GM23338 (cell line): ENCODE results near the gene ASIC3. TPM values are rescaled to one million over a fixed set of nuclear protein-coding genes. Genes with fewer than 3 reads are reported as not detected.

Source experiments
- ATAC-seq: fragments of 200-7000 bp; cut with Tn5 transposase; 3 replicates; pipeline ENCODE4 v1.9.1; 2020
- DNase-seq: peaks from one replicate; pipeline ENCODE4 v3.0.0-alpha.2; 2015; ENCODE audit warnings: low spot score
- H2AFZ ChIP-seq: fragments of 200-600 bp; sonication (generic); 2 replicates; pipeline ENCODE4 v1.8.0; 2016; ENCODE audit warnings: antibody characterized with exemption, mild to moderate bottlenecking, moderate library complexity
- H3F3A ChIP-seq: fragments of 200-600 bp; sonication (generic); replicated peaks from 2 replicates; pipeline ENCODE4 v1.8.0; 2017; ENCODE audit warnings: antibody characterized with exemption, mixed run types, low read depth
- H3K27ac ChIP-seq: fragments of 200-600 bp; sonication (generic); 2 replicates; pipeline ENCODE4 v1.6.1; 2016; ENCODE audit warnings: low read depth
- H3K27me3 ChIP-seq: fragments of 200-600 bp; sonication (generic); 2 replicates; pipeline ENCODE4 v1.8.0; 2016; ENCODE audit warnings: mild to moderate bottlenecking, mixed run types, moderate library complexity; ENCODE audit not compliant: insufficient read depth
- H3K36me3 ChIP-seq: fragments of 200-600 bp; sonication (generic); 2 replicates; pipeline ENCODE4 v1.8.0; 2016; ENCODE audit warnings: mild to moderate bottlenecking; ENCODE audit not compliant: insufficient read depth
- H3K4me1 ChIP-seq: fragments of 200-600 bp; sonication (generic); 2 replicates; pipeline ENCODE4 v1.8.0; 2016; ENCODE audit warnings: mild to moderate bottlenecking, moderate library complexity; ENCODE audit not compliant: insufficient read depth
- H3K4me2 ChIP-seq: fragments of 200-600 bp; sonication (generic); 2 replicates; pipeline ENCODE4 v1.7.1; 2017; ENCODE audit warnings: mixed run types
- H3K4me3 ChIP-seq: fragments of 200-600 bp; sonication (generic); 2 replicates; pipeline ENCODE4 v1.6.1; 2016; ENCODE audit warnings: mixed run types
- H3K79me2 ChIP-seq: fragments of 200-600 bp; sonication (generic); replicated peaks from 2 replicates; pipeline ENCODE4 v1.8.0; 2017; ENCODE audit warnings: mild to moderate bottlenecking; ENCODE audit not compliant: insufficient read depth
- H3K9me2 ChIP-seq: fragments of 200-600 bp; sonication (generic); 2 replicates; pipeline ENCODE4 v1.8.0; 2017; ENCODE audit not compliant: insufficient read depth
- H4K20me1 ChIP-seq: fragments of 200-600 bp; sonication (generic); replicated peaks from 2 replicates; pipeline ENCODE4 v1.8.0; 2017; ENCODE audit warnings: mild to moderate bottlenecking; ENCODE audit not compliant: insufficient read depth
- H3K27ac Mint-ChIP-seq: 2 replicates; pipeline ENCODE4 v1.8.0; 2020; ENCODE audit warnings: inconsistent platforms, mild to moderate bottlenecking, moderate library complexity, mixed read lengths
- H3K27me3 Mint-ChIP-seq: 3 replicates; pipeline ENCODE4 v1.8.0; 2022; ENCODE audit warnings: low read depth, mild to moderate bottlenecking, moderate library complexity, mixed read lengths, inconsistent platforms; ENCODE audit not compliant: insufficient read depth, poor library complexity
- H3K36me3 Mint-ChIP-seq: 3 replicates; pipeline ENCODE4 v1.8.0; 2021; ENCODE audit warnings: low read depth, mild to moderate bottlenecking, inconsistent platforms, moderate library complexity, mixed read lengths
- H3K4me1 Mint-ChIP-seq: 3 replicates; pipeline ENCODE4 v1.8.0; 2020; ENCODE audit warnings: mild to moderate bottlenecking, inconsistent platforms, mixed read lengths
- H3K4me3 Mint-ChIP-seq: 3 replicates; pipeline ENCODE4 v1.8.0; 2021; ENCODE audit warnings: moderate library complexity, mild to moderate bottlenecking, inconsistent platforms, mixed read lengths
- H3K9me3 Mint-ChIP-seq: 3 replicates; pipeline ENCODE4 v1.8.0; 2020; ENCODE audit warnings: moderate library complexity, mild to moderate bottlenecking, inconsistent platforms, mixed read lengths
- CREB1 ChIP-seq: fragments of 250-450 bp; sonication (Bioruptor Pico); IDR thresholded peaks from 2 replicates; pipeline ENCODE4 v1.5.0; 2020; ENCODE audit warnings: low read depth, mild to moderate bottlenecking, moderate library complexity
- CTCF ChIP-seq, 2 experiments: fragments of 200-600 bp in 1 of 2; sonication (generic) in 1 of 2; conservative IDR thresholded peaks; 2 replicates each; pipeline versions ENCODE4 v1.5.1 to v1.6.1; 2016 to 2017; ENCODE audit warnings: antibody characterized with exemption in 2 of 2, low read depth in 2 of 2, mild to moderate bottlenecking in 2 of 2, moderate library complexity in 1 of 2
- ETS1 ChIP-seq: IDR thresholded peaks from 2 replicates; pipeline ENCODE4 v1.6.1; 2016; ENCODE audit warnings: antibody characterized with exemption
- EZH2 ChIP-seq: fragments of 200-600 bp; sonication (generic); IDR thresholded peaks from one replicate; pipeline ENCODE4 v1.8.0; 2017; ENCODE audit warnings: antibody characterized with exemption, mild to moderate bottlenecking, low read depth; ENCODE audit not compliant: unreplicated experiment
- EZH2phosphoT487 ChIP-seq: fragments of 200-600 bp; sonication (generic); IDR thresholded peaks from one replicate; pipeline ENCODE4 v1.8.1; 2018; ENCODE audit warnings: antibody characterized with exemption; ENCODE audit not compliant: unreplicated experiment
- JUNB ChIP-seq: IDR thresholded peaks from one replicate; pipeline ENCODE4 v1.6.1; 2016; ENCODE audit warnings: antibody characterized with exemption; ENCODE audit not compliant: unreplicated experiment
- NANOG ChIP-seq: IDR thresholded peaks from 2 replicates; pipeline ENCODE4 v1.6.1; 2016; ENCODE audit warnings: antibody characterized with exemption, borderline replicate concordance
- POLR2AphosphoS5 ChIP-seq: IDR thresholded peaks from 2 replicates; pipeline ENCODE4 v1.6.1; 2016; ENCODE audit warnings: antibody characterized with exemption, low read depth
- REST ChIP-seq: IDR thresholded peaks from one replicate; pipeline ENCODE4 v1.6.1; 2018; ENCODE audit warnings: antibody characterized with exemption; ENCODE audit not compliant: unreplicated experiment
- STAT1 ChIP-seq: IDR thresholded peaks from one replicate; pipeline ENCODE4 v1.6.1; 2016; ENCODE audit warnings: antibody characterized with exemption; ENCODE audit not compliant: unreplicated experiment
- ZNF114 ChIP-seq: fragments of 250-450 bp; sonication (Bioruptor Pico); IDR thresholded peaks from 2 replicates; pipeline ENCODE4 v1.5.0; 2020; ENCODE audit warnings: mild to moderate bottlenecking, moderate library complexity
- ZNF331 ChIP-seq: fragments of 250-450 bp; sonication (Bioruptor Pico); IDR thresholded peaks from 2 replicates; pipeline ENCODE4 v1.5.0; 2020; ENCODE audit warnings: low read depth, mild to moderate bottlenecking, moderate library complexity
- ZNF462 ChIP-seq: fragments of 250-450 bp; sonication (Bioruptor Pico); IDR thresholded peaks from 2 replicates; pipeline ENCODE4 v1.5.0; 2020; ENCODE audit warnings: mild to moderate bottlenecking, moderate library complexity
- polyA plus RNA-seq: library from polyadenylated mRNA; unstranded; fragments of >200 nt; fragmentation: Nextera tagmentation; extraction: Ambion mirVana; gene quantifications from 2 replicates; pipeline ENCODE4 v1.2.1, GENCODE V29; 2016
- total RNA-seq: library from RNA; depleted of rRNA; stranded (reverse); fragments of >200 nt; shearing (Covaris generic); gene quantifications from 2 replicates; pipeline ENCODE4 v1.2.3, GENCODE V29; 2014

ASIC3 gene
- total and polyA plus RNA-seq, 2 experiments from 2014 or later = 0.87 to 0.90 TPM

- no peak overlapping the region for H2AFZ ChIP-seq
- no peak overlapping the region for H3K4me3 ChIP-seq
- ATAC-seq = no peak
- no peak for DNase-seq
- peaks cover 20% of the 10 kb centered on the region for H3K4me1 ChIP-seq
- no peak overlapping the region for H3K4me2 ChIP-seq
- Mint-ChIP-seq H3K4me1 (peaks cover 38% of the 10 kb centered on the region), H3K36me3 (peaks cover 17% of the 10 kb centered on the region), H3K27ac (no peak overlapping the region), H3K9me3 (no peaks in the 10 kb centered on the region; the same call in 2 of the 3 replicates), H3K27me3 (peaks cover 35% of the 10 kb centered on the region), H3K4me3 (no peak overlapping the region; the same call in 2 of the 3 replicates)
- H3K9me2 ChIP-seq = no peaks in the 10 kb centered on the region
- H4K20me1 ChIP-seq = peaks cover 80% of the 10 kb centered on the region
- H3K27ac ChIP-seq = no peak overlapping the region
- H3K36me3 ChIP-seq = no peaks in the 10 kb centered on the region
- peaks cover 87% of the 10 kb centered on the region for H3K79me2 ChIP-seq
- no peak for TF ChIP-seq CREB1
- no peak for TF ChIP-seq ZNF331 (CRISPR knock-in tag)
- TF ChIP-seq JUNB = no peak
- TF ChIP-seq ZNF462 (CRISPR knock-in tag) = no peak
- no peak for TF ChIP-seq EZH2
- no peak for TF ChIP-seq EZH2phosphoT487
- TF ChIP-seq ZNF114 (CRISPR knock-in tag) = no peak
- no peak for TF ChIP-seq STAT1
- TF ChIP-seq ETS1 = no peak
- no peak for TF ChIP-seq NANOG
- TF ChIP-seq REST = no peak
- no peak for TF ChIP-seq CTCF (conservative IDR thresholded peaks at IDR 0.05; ENCODE audit: low read depth in 2 of 2)
- no peak for TF ChIP-seq POLR2AphosphoS5
- peaks cover 17% of the 10 kb centered on the region; the same call in 1 of the 2 replicates for H3F3A ChIP-seq
- peaks cover 35% of the 10 kb centered on the region for H3K27me3 ChIP-seq
Measured at GRCh38 chr7:151091003-151091402, 42.7 kb downstream of the ASIC3 start.
